ENCODE measurements around the gene UST.

UST gene

GRCh38 chr6:149020319-149020718 is 273.5 kb downstream of the UST start:
- no peaks in the 10 kb centered on the region for H3K79me2 ChIP-seq (ENCODE audit: insufficient read depth, low read length)
- no peaks in the 10 kb centered on the region for H3F3A ChIP-seq (ENCODE audit: insufficient read depth)
- no peaks in the 10 kb centered on the region for H3K36me3 ChIP-seq (ENCODE audit: low read length)
- H3K9ac ChIP-seq (ENCODE audit: low read length), result no peak overlapping the region
- H3K9me2 ChIP-seq (replicated peaks; ENCODE audit: insufficient read depth, low read length), result no peaks in the 10 kb centered on the region
- H3K27ac ChIP-seq (ENCODE audit: low read depth, low read length), result no peak overlapping the region
- no peak overlapping the region for H2AFZ ChIP-seq (ENCODE audit: low read depth, low read length, severe bottlenecking)
- TF ChIP-seq EZH2phosphoT487 (conservative IDR thresholded peaks at IDR 0.05; ENCODE audit: low read length) (no peak), CTCF (IDR thresholded peaks at IDR 0.05; ENCODE audit: insufficient read depth, low read length, poor library complexity, severe bottlenecking) (no peak)
- H3K27me3 ChIP-seq (ENCODE audit: low read length), result no peaks in the 10 kb centered on the region
- no peak overlapping the region for H3K4me3 ChIP-seq (ENCODE audit: insufficient read depth, low read length, poor library complexity, severe bottlenecking)
- H4K20me1 ChIP-seq (ENCODE audit: low read depth, low read length), result no peaks in the 10 kb centered on the region
- no peak overlapping the region for H3K4me2 ChIP-seq (ENCODE audit: low read depth, low read length, poor library complexity, severe bottlenecking)
- H3K9me3 ChIP-seq (ENCODE audit: insufficient read depth, low read length), result no peaks in the 10 kb centered on the region

- H3K4me2 ChIP-seq (ENCODE audit: low read depth, low read length, poor library complexity, severe bottlenecking), result no peak overlapping the region
- no peak overlapping the region for H2AFZ ChIP-seq (ENCODE audit: low read depth, low read length, severe bottlenecking)
- no peak overlapping the region for H3K4me3 ChIP-seq (ENCODE audit: insufficient read depth, low read length, poor library complexity, severe bottlenecking)
- H3K79me2 ChIP-seq (ENCODE audit: insufficient read depth, low read length), result no peaks in the 10 kb centered on the region
- H4K20me1 ChIP-seq (ENCODE audit: low read depth, low read length), result no peaks in the 10 kb centered on the region
- no peaks in the 10 kb centered on the region for H3K36me3 ChIP-seq (ENCODE audit: low read length)
- TF ChIP-seq CTCF (IDR thresholded peaks at IDR 0.05; ENCODE audit: insufficient read depth, low read length, poor library complexity, severe bottlenecking), result no peak
- no peak for TF ChIP-seq EZH2phosphoT487 (conservative IDR thresholded peaks at IDR 0.05; ENCODE audit: low read length)
- H3F3A ChIP-seq (ENCODE audit: insufficient read depth), result no peaks in the 10 kb centered on the region
- no peak overlapping the region for H3K27ac ChIP-seq (ENCODE audit: low read depth, low read length)
- H3K27me3 ChIP-seq (ENCODE audit: low read length), result no peaks in the 10 kb centered on the region
- no peaks in the 10 kb centered on the region for H3K9me2 ChIP-seq (replicated peaks; ENCODE audit: insufficient read depth, low read length)
- H3K9me3 ChIP-seq (ENCODE audit: insufficient read depth, low read length), result no peaks in the 10 kb centered on the region
- no peak overlapping the region for H3K9ac ChIP-seq (ENCODE audit: low read length)
Measured at GRCh38 chr6:149024361-149024760, 277.5 kb downstream of the UST start.

- no peak overlapping the region for H3K4me2 ChIP-seq (ENCODE audit: low read depth, low read length, poor library complexity, severe bottlenecking)
- H4K20me1 ChIP-seq (ENCODE audit: low read depth, low read length), result no peaks in the 10 kb centered on the region
- TF ChIP-seq EZH2phosphoT487 (conservative IDR thresholded peaks at IDR 0.05; ENCODE audit: low read length), result no peak
- TF ChIP-seq CTCF (IDR thresholded peaks at IDR 0.05; ENCODE audit: insufficient read depth, low read length, poor library complexity, severe bottlenecking), result no peak
- no peak overlapping the region for H3K4me3 ChIP-seq (ENCODE audit: insufficient read depth, low read length, poor library complexity, severe bottlenecking)
- no peak overlapping the region for H3K9ac ChIP-seq (ENCODE audit: low read length)
- no peaks in the 10 kb centered on the region for H3K9me3 ChIP-seq (ENCODE audit: insufficient read depth, low read length)
- H3F3A ChIP-seq (ENCODE audit: insufficient read depth), result no peaks in the 10 kb centered on the region
- no peaks in the 10 kb centered on the region for H3K9me2 ChIP-seq (replicated peaks; ENCODE audit: insufficient read depth, low read length)
- H3K36me3 ChIP-seq (ENCODE audit: low read length), result no peaks in the 10 kb centered on the region
- H2AFZ ChIP-seq (ENCODE audit: low read depth, low read length, severe bottlenecking), result no peak overlapping the region
- H3K79me2 ChIP-seq (ENCODE audit: insufficient read depth, low read length), result no peaks in the 10 kb centered on the region
- H3K27me3 ChIP-seq (ENCODE audit: low read length), result no peaks in the 10 kb centered on the region
- no peak overlapping the region for H3K27ac ChIP-seq (ENCODE audit: low read depth, low read length)
Measured at GRCh38 chr6:149025061-149025460, 278.2 kb downstream of the UST start.

Data from SU-DHL-6 (cell line).